Gastroesophageal sphincter (tissue), 4 donors: ENCODE results near the gene ATXN2. TPM values are rescaled to one million over a fixed set of nuclear protein-coding genes. Genes with fewer than 3 reads are reported as not detected.
A peak's percentile ranks its signal among the peaks of the same experiment; 100 is the strongest.
"Not testable (repeated sequence)": the region's sequence is repeated elsewhere in the genome, so short reads cannot be mapped to it uniquely, and the experiment has no call there.

ENCODE experiments used
- ATAC-seq: fragments of 150-250 bp; one replicate; pipeline ENCODE4 v1.9.1; 2016; ENCODE audit warnings: mild to moderate bottlenecking, moderate library complexity
- H3K27ac ChIP-seq, 4 donors: fragments of 200-600 bp; sonication (generic) in 3 of 4; 1 replicate in 3 of 4; 2 replicates in 1 of 4; pipeline ENCODE4 v1.5.1; 2016 to 2019
- H3K27me3 ChIP-seq: fragments of 200-600 bp; sonication (generic); one replicate; pipeline ENCODE4 v1.5.1; 2019
- H3K36me3 ChIP-seq, 2 donors: fragments of 200-600 bp; sonication (generic); one replicate each; pipeline ENCODE4 v1.5.1; 2019; ENCODE audit warnings: control low read depth in 1 of 2
- H3K4me1 ChIP-seq, 3 donors: fragments of 200-600 bp; sonication (generic); 1 replicate in 2 of 3; 2 replicates in 1 of 3; pipeline ENCODE4 v1.5.1; 2016 to 2019; ENCODE audit warnings: control low read depth in 2 of 3
- H3K4me3 ChIP-seq, 2 donors: fragments of 200-600 bp; sonication (generic); one replicate each; pipeline ENCODE4 v1.5.1; 2019; ENCODE audit warnings: mild to moderate bottlenecking in 1 of 2, moderate library complexity in 1 of 2
- H3K9me3 ChIP-seq, 3 donors: fragments of 200-600 bp; sonication (generic); one replicate each; pipeline ENCODE4 v1.5.1; 2017 to 2019; ENCODE audit warnings: control low read depth in 2 of 3
- CTCF ChIP-seq, 4 experiments: fragments of 200-600 bp in 2 of 4; fragments of 450-650 bp in 2 of 4; sonication (generic) in 1 of 4; IDR thresholded peaks; one replicate each; pipeline ENCODE4 v1.5.1; 2017 to 2019; ENCODE audit warnings: antibody characterized with exemption in 4 of 4, mild to moderate bottlenecking in 2 of 4, moderate library complexity in 2 of 4
- EP300 ChIP-seq: sonication (generic); formaldehyde crosslinking; IDR thresholded peaks from one replicate; pipeline ENCODE4 v1.6.1; 2017; ENCODE audit warnings: antibody characterized with exemption, mild to moderate bottlenecking
- POLR2A ChIP-seq, 2 donors: fragments of 450-650 bp; IDR thresholded peaks; one replicate each; pipeline ENCODE4 v1.6.1; 2017; ENCODE audit warnings: antibody characterized with exemption in 2 of 2, mild to moderate bottlenecking in 2 of 2, moderate library complexity in 1 of 2
- POLR2AphosphoS5 ChIP-seq: sonication (generic); formaldehyde crosslinking; IDR thresholded peaks from one replicate; pipeline ENCODE4 v1.6.1; 2017; ENCODE audit warnings: antibody characterized with exemption
- WGBS, 2 donors: methylation state at CpG; one replicate each; pipeline ENCODE4 v1.1.5; 2018; ENCODE audit warnings: low coverage in 1 of 2; 5-methylcytosine and 5-hydroxymethylcytosine counted together
- total RNA-seq, 4 donors: library from RNA; depleted of rRNA; stranded (reverse); fragments of >200 nt; gene quantifications; one replicate each; pipeline ENCODE4 v1.1.0, GENCODE V29; 2016

The ATXN2 gene
- total RNA-seq, 4 donors from 2014 or later, result 40.9 to 93.4 (median 50.1) TPM

GRCh38 chr12:111599453-111600204, 514 bp upstream of the ATXN2 start:
- Histone ChIP-seq H3K27ac (peak overlapping the region; percentile 81 to 99 (median 96)), H3K9me3 (no peaks in the 10 kb centered on the region), H3K4me1 (peaks cover 0 to 39% (median 10%) of the 10 kb centered on the region in 3 donors), H3K36me3 (no peaks in the 10 kb centered on the region), H3K27me3 (no peaks in the 10 kb centered on the region), H3K4me3 (peak overlapping the region; percentile 95)
- TF ChIP-seq CTCF (IDR thresholded peaks at IDR 0.05) (peak in 1 of 4 experiments; percentile 13), EP300 (no peak), POLR2A (IDR thresholded peaks at IDR 0.05) (peak; percentile 76 to 78), POLR2AphosphoS5 (peak; percentile 95)
- ATAC-seq, result peak; percentile 94
- WGBS, 2 donors, result 0% methylated on average over 5 to 7 of the region's 56 CpGs

- Histone ChIP-seq H3K36me3 (no peaks in the 10 kb centered on the region), H3K27me3 (no peaks in the 10 kb centered on the region), H3K4me1 (peaks cover 0 to 55% (median 18%) of the 10 kb centered on the region in 3 donors), H3K4me3 (peak overlapping the region; percentile 95), H3K9me3 (no peaks in the 10 kb centered on the region), H3K27ac (peak overlapping the region; percentile 81 to 99 (median 96))
- TF ChIP-seq CTCF (IDR thresholded peaks at IDR 0.05) (no peak), POLR2AphosphoS5 (no peak), POLR2A (IDR thresholded peaks at IDR 0.05) (no peak)
- no peak for ATAC-seq
- 0% methylated on average over 11 of the region's 67 CpGs; no CpG with 5 or more reads in 1 of the 2 donors for WGBS, 2 donors
Measured at GRCh38 chr12:111597831-111598636, 1.1 kb downstream of the ATXN2 start.

GRCh38 chr12:111596985-111597830, 1.9 kb downstream of the ATXN2 start:
- H3K27ac ChIP-seq, result peak overlapping the region; percentile 81 to 99 (median 96)
- peak in 1 of 2 donors; percentile 4 for TF ChIP-seq POLR2A (IDR thresholded peaks at IDR 0.05)
- no peak for TF ChIP-seq EP300
- TF ChIP-seq POLR2AphosphoS5, result peak; percentile 8
- no peak for TF ChIP-seq CTCF (IDR thresholded peaks at IDR 0.05)
- peaks cover 0 to 63% (median 18%) of the 10 kb centered on the region in 3 donors for H3K4me1 ChIP-seq
- no peaks in the 10 kb centered on the region for H3K9me3 ChIP-seq
- no peaks in the 10 kb centered on the region for H3K36me3 ChIP-seq
- no peak for ATAC-seq
- 2 to 4% methylated on average over 12 to 21 of the region's 33 CpGs for WGBS, 2 donors
- no peaks in the 10 kb centered on the region for H3K27me3 ChIP-seq
- peak overlapping the region; percentile 95 for H3K4me3 ChIP-seq

GRCh38 chr12:111595341-111595835, 3.7 kb downstream of the ATXN2 start:
- H3K4me3 ChIP-seq, result peak overlapping the region in 1 of 2 donors; percentile 1
- H3K9me3 ChIP-seq, ATAC-seq, H3K36me3 ChIP-seq, H3K27me3 ChIP-seq: not testable (repeated sequence)
- peaks cover 0 to 77% (median 21%) of the 10 kb centered on the region in 3 donors for H3K4me1 ChIP-seq
- peak overlapping the region in 3 of 4 donors; percentile 35 to 97 (median 96) for H3K27ac ChIP-seq
- 40 to 70% methylated on average over 6 to 13 of the region's 15 CpGs for WGBS, 2 donors

- H3K4me1 ChIP-seq, result peaks cover 0 to 100% (median 16%) of the 10 kb centered on the region in 3 donors
- 100% methylated on average over 3 of the region's 6 CpGs; no CpG with 5 or more reads in 1 of the 2 donors for WGBS, 2 donors
- H3K9me3 ChIP-seq, H3K27me3 ChIP-seq, ATAC-seq, H3K36me3 ChIP-seq, H3K4me3 ChIP-seq: not testable (repeated sequence)
- peak overlapping the region in 1 of 4 donors; percentile 11 for H3K27ac ChIP-seq
Measured at GRCh38 chr12:111591399-111592010, 7.6 kb downstream of the ATXN2 start.
